ENCODE measurements around the gene TBXAS1. TPM values are rescaled to one million over a fixed set of nuclear protein-coding genes. Genes with fewer than 3 reads are reported as not detected.

The TBXAS1 gene
- total RNA-seq, 1 donor from 2014 or later, result 9.9 TPM

DNA sequence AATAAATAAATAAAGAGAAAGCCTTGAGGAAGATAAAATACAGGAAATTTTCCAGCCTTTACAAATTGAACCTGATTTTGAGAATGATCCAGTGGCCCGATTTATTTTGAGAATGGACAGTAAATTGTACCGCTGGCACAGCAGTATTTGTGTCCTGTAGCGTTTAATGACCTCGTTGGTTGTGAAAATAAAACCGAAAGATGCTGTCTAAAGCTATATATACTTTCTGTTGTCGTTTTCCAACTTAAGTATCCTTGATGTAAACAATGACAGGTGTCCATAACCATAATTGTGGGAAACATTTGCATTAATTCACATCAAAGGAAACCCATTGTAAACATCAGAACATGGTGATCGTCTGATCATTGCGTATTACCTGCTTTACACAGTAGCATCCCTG lies 38.8 kb downstream of the TBXAS1 start:
- H3K27me3 ChIP-seq (ENCODE audit: control insufficient read depth in 3 of 3, insufficient read depth in 3 of 3, low read length in 3 of 3), result no peaks in the 10 kb centered on the region
- H3K4me1 ChIP-seq (ENCODE audit: control insufficient read depth in 3 of 3, insufficient read depth in 3 of 3, low read length in 3 of 3), result peaks cover 0 to under 1% (median 0%) of the 10 kb centered on the region in 3 donors
- H3K27ac ChIP-seq (ENCODE audit: low read depth, low read length), result no peak overlapping the region
- H3K9ac ChIP-seq (ENCODE audit: low read depth in 1 of 3, low read length in 3 of 3), result no peak overlapping the region
- H3K4me3 ChIP-seq (ENCODE audit: low read length in 3 of 3), result no peak overlapping the region
- peaks cover 0 to 3% (median 2%) of the 10 kb centered on the region in 3 donors for H3K9me3 ChIP-seq (ENCODE audit: control insufficient read depth in 3 of 3, low read length in 3 of 3)
- no peaks in the 10 kb centered on the region for H3K36me3 ChIP-seq (ENCODE audit: control insufficient read depth in 3 of 3, insufficient read depth in 3 of 3, low read length in 3 of 3)

DNA sequence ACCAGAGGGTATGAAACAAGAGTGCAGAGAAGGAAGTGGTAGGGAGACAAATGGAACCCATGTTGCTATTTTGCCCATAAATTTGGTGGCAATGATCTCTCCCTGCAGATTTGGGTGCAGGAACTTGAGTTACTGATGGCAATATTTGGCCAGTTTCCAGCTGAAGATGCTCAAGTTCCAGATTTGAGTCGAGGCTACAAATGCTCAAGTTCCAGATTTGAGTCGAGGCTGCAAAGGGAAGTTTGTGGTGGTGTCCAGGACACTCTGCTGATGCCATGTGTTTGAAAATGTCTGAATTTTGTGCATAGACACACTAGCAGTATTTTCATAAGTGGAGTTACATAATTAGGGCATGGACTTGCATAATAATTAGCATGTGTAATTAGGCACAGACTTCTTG lies 40.8 kb downstream of the TBXAS1 start:
- Histone ChIP-seq H3K4me3 (ENCODE audit: low read length in 3 of 3) (no peak overlapping the region), H3K27me3 (ENCODE audit: control insufficient read depth in 3 of 3, insufficient read depth in 3 of 3, low read length in 3 of 3) (no peaks in the 10 kb centered on the region), H3K27ac (ENCODE audit: low read depth, low read length) (no peak overlapping the region), H3K4me1 (ENCODE audit: control insufficient read depth in 3 of 3, insufficient read depth in 3 of 3, low read length in 3 of 3) (peaks cover 0 to 8% (median 0%) of the 10 kb centered on the region in 3 donors), H3K36me3 (ENCODE audit: control insufficient read depth in 3 of 3, insufficient read depth in 3 of 3, low read length in 3 of 3) (no peaks in the 10 kb centered on the region), H3K9me3 (ENCODE audit: control insufficient read depth in 3 of 3, low read length in 3 of 3) (peaks cover 0 to 2% (median 0%) of the 10 kb centered on the region in 3 donors), H3K9ac (ENCODE audit: low read depth in 1 of 3, low read length in 3 of 3) (no peak overlapping the region)

DNA sequence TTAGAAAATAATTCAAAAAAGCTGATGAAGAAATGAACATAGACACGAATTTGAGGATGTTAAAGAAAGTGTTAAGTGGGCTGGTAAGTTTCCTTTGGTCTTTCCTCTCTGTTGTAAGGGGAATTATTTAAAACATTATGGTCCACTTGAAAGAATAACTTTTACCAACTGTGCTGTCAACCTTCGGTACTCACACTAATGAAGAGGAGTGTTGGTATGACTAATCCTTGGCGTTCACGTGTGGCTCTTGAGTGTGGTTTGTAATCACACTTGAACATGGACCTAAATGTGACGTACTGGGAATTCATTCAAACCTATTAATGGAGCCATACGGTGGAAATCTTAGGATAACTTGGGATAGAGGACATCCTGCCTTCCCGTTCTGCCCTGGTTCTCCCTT lies 41.3 kb downstream of the TBXAS1 start:
- Histone ChIP-seq H3K9ac (ENCODE audit: low read depth in 1 of 3, low read length in 3 of 3) (no peak overlapping the region), H3K4me3 (ENCODE audit: low read length in 3 of 3) (no peak overlapping the region), H3K27ac (ENCODE audit: low read depth, low read length) (no peak overlapping the region), H3K9me3 (ENCODE audit: control insufficient read depth in 3 of 3, low read length in 3 of 3) (no peaks in the 10 kb centered on the region), H3K36me3 (ENCODE audit: control insufficient read depth in 3 of 3, insufficient read depth in 3 of 3, low read length in 3 of 3) (no peaks in the 10 kb centered on the region), H3K4me1 (ENCODE audit: control insufficient read depth in 3 of 3, insufficient read depth in 3 of 3, low read length in 3 of 3) (peaks cover 0 to 8% (median 0%) of the 10 kb centered on the region in 3 donors), H3K27me3 (ENCODE audit: control insufficient read depth in 3 of 3, insufficient read depth in 3 of 3, low read length in 3 of 3) (no peaks in the 10 kb centered on the region)

DNA sequence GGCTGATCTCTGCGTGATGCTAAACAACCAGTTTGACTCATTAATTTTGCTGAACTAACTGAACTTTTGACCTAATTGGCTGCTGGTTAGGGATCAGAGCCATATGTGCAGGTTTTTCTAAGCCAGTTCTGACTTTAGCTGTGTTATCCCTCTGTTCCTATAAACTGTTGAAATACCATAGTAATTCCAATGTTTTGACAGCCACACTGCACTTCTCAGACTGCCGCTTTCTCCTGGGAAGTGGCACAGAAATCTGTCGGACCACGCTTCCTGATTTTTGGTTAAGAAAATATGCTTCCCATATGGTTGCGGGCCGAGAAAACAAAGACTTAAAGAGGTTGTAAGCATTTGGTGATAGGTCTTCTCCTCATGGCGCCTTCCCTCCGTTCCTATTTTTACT lies 42.3 kb downstream of the TBXAS1 start:
- Histone ChIP-seq H3K36me3 (ENCODE audit: control insufficient read depth in 3 of 3, insufficient read depth in 3 of 3, low read length in 3 of 3) (no peaks in the 10 kb centered on the region), H3K27ac (ENCODE audit: low read depth, low read length) (no peak overlapping the region), H3K4me1 (ENCODE audit: control insufficient read depth in 3 of 3, insufficient read depth in 3 of 3, low read length in 3 of 3) (peaks cover 0 to 8% (median 7%) of the 10 kb centered on the region in 3 donors)

DNA sequence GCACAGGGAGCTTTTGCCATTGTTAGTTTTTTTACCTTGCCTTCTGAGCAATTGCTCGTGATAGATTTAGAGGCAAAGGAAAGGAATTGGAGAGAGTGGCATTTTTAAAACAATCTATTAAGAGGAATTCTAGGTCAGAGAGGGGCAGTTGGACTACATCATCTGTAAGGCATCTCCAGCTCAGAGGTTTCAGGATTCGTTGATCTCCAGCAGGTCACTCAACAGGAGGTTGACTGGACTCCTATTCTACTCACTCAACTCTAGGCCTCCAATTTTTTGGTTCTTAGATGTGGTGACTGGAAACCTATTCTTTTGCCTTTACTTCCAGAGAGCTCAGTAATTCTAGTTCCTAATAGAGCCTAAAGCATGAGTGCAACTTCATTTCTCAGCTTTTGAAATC lies 42.8 kb downstream of the TBXAS1 start:
- Histone ChIP-seq H3K4me1 (ENCODE audit: control insufficient read depth in 3 of 3, insufficient read depth in 3 of 3, low read length in 3 of 3) (peaks cover 0 to 8% (median 8%) of the 10 kb centered on the region in 3 donors), H3K9ac (ENCODE audit: low read depth in 1 of 3, low read length in 3 of 3) (no peak overlapping the region), H3K9me3 (ENCODE audit: control insufficient read depth in 3 of 3, low read length in 3 of 3) (no peaks in the 10 kb centered on the region), H3K27ac (ENCODE audit: low read depth, low read length) (no peak overlapping the region), H3K27me3 (ENCODE audit: control insufficient read depth in 3 of 3, insufficient read depth in 3 of 3, low read length in 3 of 3) (no peaks in the 10 kb centered on the region), H3K36me3 (ENCODE audit: control insufficient read depth in 3 of 3, insufficient read depth in 3 of 3, low read length in 3 of 3) (no peaks in the 10 kb centered on the region), H3K4me3 (ENCODE audit: low read length in 3 of 3) (no peak overlapping the region)

More for the DNA sequence above, 42.3 kb downstream of the TBXAS1 start:
- Histone ChIP-seq H3K9me3 (ENCODE audit: control insufficient read depth in 3 of 3, low read length in 3 of 3) (no peaks in the 10 kb centered on the region), H3K4me3 (ENCODE audit: low read length in 3 of 3) (no peak overlapping the region), H3K27me3 (ENCODE audit: control insufficient read depth in 3 of 3, insufficient read depth in 3 of 3, low read length in 3 of 3) (no peaks in the 10 kb centered on the region), H3K9ac (ENCODE audit: low read depth in 1 of 3, low read length in 3 of 3) (no peak overlapping the region)

DNA sequence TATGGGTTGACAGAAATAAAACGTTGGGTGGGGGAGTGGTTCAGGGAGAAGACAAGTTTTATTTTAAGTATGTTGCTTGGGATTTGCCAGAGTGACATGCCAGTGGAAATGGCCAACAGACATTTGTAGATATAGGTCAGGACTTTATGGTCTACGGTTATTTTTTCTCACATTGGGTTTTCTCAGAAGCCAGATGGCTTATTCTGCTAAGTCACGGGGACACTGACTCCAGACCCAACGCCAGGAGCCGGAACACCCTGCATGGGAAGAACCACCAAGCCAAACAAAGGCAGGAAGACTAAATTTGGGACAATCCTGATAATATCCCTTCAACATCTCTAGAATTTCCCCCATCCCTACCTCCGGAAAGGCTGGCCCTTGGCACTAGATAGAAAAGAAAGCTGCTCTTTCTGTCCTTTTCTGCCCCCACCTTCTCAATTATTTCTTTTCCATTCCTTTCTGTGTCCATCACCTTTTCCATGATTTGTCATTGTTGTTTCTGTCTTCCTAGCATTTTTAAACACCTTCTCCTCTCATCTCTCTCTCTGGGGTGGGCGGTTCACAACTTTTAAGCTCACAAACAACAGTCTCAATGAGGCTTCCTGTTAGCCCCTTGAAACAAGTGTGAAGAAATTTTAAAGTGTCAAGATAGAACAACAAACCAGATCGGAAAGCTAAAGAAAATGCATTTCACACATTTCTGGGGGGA lies 44.7 kb downstream of the TBXAS1 start:
- no peak overlapping the region for H3K4me3 ChIP-seq (ENCODE audit: low read length in 3 of 3)
- H3K27me3 ChIP-seq (ENCODE audit: control insufficient read depth in 3 of 3, insufficient read depth in 3 of 3, low read length in 3 of 3), result no peaks in the 10 kb centered on the region
- no peaks in the 10 kb centered on the region for H3K9me3 ChIP-seq (ENCODE audit: control insufficient read depth in 3 of 3, low read length in 3 of 3)
- H3K27ac ChIP-seq (ENCODE audit: low read depth, low read length), result no peak overlapping the region
- no peak overlapping the region for H3K9ac ChIP-seq (ENCODE audit: low read depth in 1 of 3, low read length in 3 of 3)
- no peaks in the 10 kb centered on the region for H3K36me3 ChIP-seq (ENCODE audit: control insufficient read depth in 3 of 3, insufficient read depth in 3 of 3, low read length in 3 of 3)
- peaks cover 0 to 8% (median 8%) of the 10 kb centered on the region in 3 donors for H3K4me1 ChIP-seq (ENCODE audit: control insufficient read depth in 3 of 3, insufficient read depth in 3 of 3, low read length in 3 of 3)

DNA sequence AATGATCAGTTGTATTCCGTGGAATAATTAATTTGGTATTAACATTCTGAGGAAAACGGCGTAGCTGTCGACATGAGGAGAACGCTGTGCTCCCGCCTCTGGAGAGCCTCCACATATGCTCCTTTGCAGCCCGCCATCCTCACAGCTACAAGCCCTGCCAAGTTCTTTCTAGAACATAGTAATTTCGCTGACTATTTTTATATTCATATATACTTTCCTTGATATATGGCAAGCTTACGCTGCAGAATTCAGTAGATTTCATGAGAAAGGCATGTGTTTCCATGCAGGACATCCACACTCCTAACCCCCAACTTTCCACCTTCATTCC lies 45.2 kb downstream of the TBXAS1 start:
- H3K36me3 ChIP-seq (ENCODE audit: control insufficient read depth in 3 of 3, insufficient read depth in 3 of 3, low read length in 3 of 3), result no peaks in the 10 kb centered on the region
- H3K4me3 ChIP-seq (ENCODE audit: low read length in 3 of 3), result no peak overlapping the region
- peaks cover 0 to 8% (median 8%) of the 10 kb centered on the region in 3 donors for H3K4me1 ChIP-seq (ENCODE audit: control insufficient read depth in 3 of 3, insufficient read depth in 3 of 3, low read length in 3 of 3)
- H3K9me3 ChIP-seq (ENCODE audit: control insufficient read depth in 3 of 3, low read length in 3 of 3), result no peaks in the 10 kb centered on the region
- H3K27me3 ChIP-seq (ENCODE audit: control insufficient read depth in 3 of 3, insufficient read depth in 3 of 3, low read length in 3 of 3), result no peaks in the 10 kb centered on the region
- no peak overlapping the region for H3K9ac ChIP-seq (ENCODE audit: low read depth in 1 of 3, low read length in 3 of 3)
- no peak overlapping the region for H3K27ac ChIP-seq (ENCODE audit: low read depth, low read length)

DNA sequence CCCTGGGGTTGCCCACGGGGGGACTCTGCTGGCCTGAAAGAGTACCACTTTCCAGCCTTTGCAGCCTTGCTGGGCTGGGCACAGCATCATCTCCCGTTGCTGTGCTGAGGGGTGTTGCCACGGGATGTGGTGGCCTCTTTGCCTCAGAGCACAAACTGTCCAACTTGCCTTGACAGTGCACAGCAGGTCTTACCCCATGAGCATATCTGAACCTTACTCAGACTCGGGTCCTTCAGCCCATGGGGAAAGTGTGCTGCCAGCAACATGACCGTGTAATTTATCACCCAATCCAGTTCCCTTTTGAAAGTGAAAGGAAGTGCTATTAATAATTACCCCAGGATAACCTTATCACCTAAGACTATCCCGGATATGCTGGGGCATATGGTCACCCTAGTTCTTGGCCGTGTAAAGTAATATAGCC lies 46.8 kb downstream of the TBXAS1 start:
- no peaks in the 10 kb centered on the region for H3K27me3 ChIP-seq (ENCODE audit: control insufficient read depth in 3 of 3, insufficient read depth in 3 of 3, low read length in 3 of 3)
- peak overlapping the region; percentile 45 for H3K27ac ChIP-seq (ENCODE audit: low read depth, low read length)
- H3K36me3 ChIP-seq (ENCODE audit: control insufficient read depth in 3 of 3, insufficient read depth in 3 of 3, low read length in 3 of 3), result no peaks in the 10 kb centered on the region
- H3K9me3 ChIP-seq (ENCODE audit: control insufficient read depth in 3 of 3, low read length in 3 of 3), result no peaks in the 10 kb centered on the region
- peaks cover 0 to 8% (median 8%) of the 10 kb centered on the region in 3 donors for H3K4me1 ChIP-seq (ENCODE audit: control insufficient read depth in 3 of 3, insufficient read depth in 3 of 3, low read length in 3 of 3)
- peak overlapping the region; percentile 32 to 48 (median 37) for H3K4me3 ChIP-seq (ENCODE audit: low read length in 3 of 3)
- no peak overlapping the region for H3K9ac ChIP-seq (ENCODE audit: low read depth in 1 of 3, low read length in 3 of 3)

DNA sequence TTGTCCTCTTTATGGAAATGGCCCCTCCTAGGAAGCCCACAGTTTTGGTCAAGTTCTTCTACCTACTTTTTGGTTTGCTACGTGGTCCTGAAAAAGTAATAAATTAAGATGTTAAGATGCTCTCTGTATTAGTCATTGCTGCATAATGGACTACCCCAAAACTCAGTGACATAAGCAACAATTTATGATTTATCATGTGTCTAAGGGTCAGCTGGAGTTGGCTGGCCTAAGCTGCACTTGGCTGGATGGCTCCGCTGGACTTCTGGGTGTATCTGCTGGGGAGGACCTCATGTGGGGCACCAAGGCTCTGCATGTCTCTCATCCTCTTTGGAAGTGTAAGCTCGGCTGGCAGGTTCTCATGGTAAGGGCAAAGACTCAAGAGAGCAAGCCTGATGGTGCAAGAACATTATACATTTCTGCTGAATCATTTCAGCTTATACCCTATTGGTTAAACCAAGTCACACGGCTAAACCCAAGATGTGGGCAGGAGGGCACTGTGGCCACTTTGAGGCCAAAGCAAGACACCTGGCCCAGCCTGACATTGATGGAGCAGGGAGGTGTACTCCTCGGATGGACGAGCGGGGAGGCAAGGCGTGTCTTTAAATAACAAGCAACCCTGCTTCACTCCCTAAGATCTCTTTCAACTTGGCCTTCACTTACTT lies 47.7 kb downstream of the TBXAS1 start:
- Histone ChIP-seq H3K27ac (ENCODE audit: low read depth, low read length) (no peak overlapping the region), H3K27me3 (ENCODE audit: control insufficient read depth in 3 of 3, insufficient read depth in 3 of 3, low read length in 3 of 3) (no peaks in the 10 kb centered on the region), H3K9ac (ENCODE audit: low read depth in 1 of 3, low read length in 3 of 3) (no peak overlapping the region), H3K4me1 (ENCODE audit: control insufficient read depth in 3 of 3, insufficient read depth in 3 of 3, low read length in 3 of 3) (peaks cover 0 to 8% (median 8%) of the 10 kb centered on the region in 3 donors), H3K4me3 (ENCODE audit: low read length in 3 of 3) (no peak overlapping the region), H3K36me3 (ENCODE audit: control insufficient read depth in 3 of 3, insufficient read depth in 3 of 3, low read length in 3 of 3) (no peaks in the 10 kb centered on the region), H3K9me3 (ENCODE audit: control insufficient read depth in 3 of 3, low read length in 3 of 3) (no peaks in the 10 kb centered on the region)

DNA sequence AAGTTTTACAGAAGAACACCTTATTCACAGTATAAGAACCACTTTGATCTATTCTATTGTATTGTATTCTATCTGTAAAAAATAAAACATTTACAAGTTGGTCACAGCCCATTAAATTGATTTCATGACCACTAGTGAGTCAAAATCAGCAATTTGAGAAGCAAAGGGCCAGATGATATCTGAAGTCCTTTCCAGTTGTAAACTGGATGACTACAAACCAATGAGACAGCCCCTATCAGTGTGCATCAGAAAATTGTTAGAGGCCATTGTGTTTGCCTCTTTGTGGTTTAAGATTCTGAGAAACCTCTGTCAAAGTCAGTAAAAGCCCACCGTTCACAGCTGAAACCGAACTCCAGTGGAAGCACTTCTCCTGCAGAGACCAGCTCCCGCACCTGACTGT lies 54.8 kb downstream of the TBXAS1 start:
- H3K36me3 ChIP-seq (ENCODE audit: control insufficient read depth in 3 of 3, insufficient read depth in 3 of 3, low read length in 3 of 3), result no peaks in the 10 kb centered on the region
- H3K27ac ChIP-seq (ENCODE audit: low read depth, low read length), result no peak overlapping the region
- no peaks in the 10 kb centered on the region for H3K4me1 ChIP-seq (ENCODE audit: control insufficient read depth in 3 of 3, insufficient read depth in 3 of 3, low read length in 3 of 3)
- H3K4me3 ChIP-seq (ENCODE audit: low read length in 3 of 3), result no peak overlapping the region
- H3K27me3 ChIP-seq (ENCODE audit: control insufficient read depth in 3 of 3, insufficient read depth in 3 of 3, low read length in 3 of 3), result no peaks in the 10 kb centered on the region
- no peaks in the 10 kb centered on the region for H3K9me3 ChIP-seq (ENCODE audit: control insufficient read depth in 3 of 3, low read length in 3 of 3)
- H3K9ac ChIP-seq (ENCODE audit: low read depth in 1 of 3, low read length in 3 of 3), result no peak overlapping the region
